Tibial nerve (tissue), 4 donors: ENCODE results near the gene OR5AR1.

Experiments used
- CTCF ChIP-seq, 5 experiments: fragments of 200-600 bp in 3 of 5; fragments of 450-650 bp in 2 of 5; sonication (generic) in 3 of 5; IDR thresholded peaks; one replicate each; pipeline ENCODE4 v1.5.1; 2016 to 2019; ENCODE audit warnings: antibody characterized with exemption in 5 of 5, mild to moderate bottlenecking in 3 of 5, moderate library complexity in 2 of 5
- EP300 ChIP-seq, 2 donors: sonication (generic); formaldehyde crosslinking; IDR thresholded peaks; one replicate each; pipeline ENCODE4 v1.6.1; 2017; ENCODE audit warnings: antibody characterized with exemption in 2 of 2, mild to moderate bottlenecking in 1 of 2
- POLR2A ChIP-seq, 2 donors: fragments of 450-650 bp; IDR thresholded peaks; one replicate each; pipeline ENCODE4 v1.6.1; 2017; ENCODE audit warnings: antibody characterized with exemption in 2 of 2, mild to moderate bottlenecking in 2 of 2, moderate library complexity in 2 of 2

GRCh38 chr11:56625946-56626345 is 37.5 kb upstream of the OR5AR1 start:
- no peak for TF ChIP-seq CTCF (IDR thresholded peaks at IDR 0.05)
- TF ChIP-seq POLR2A (IDR thresholded peaks at IDR 0.05): no peak
- no peak for TF ChIP-seq EP300 (IDR thresholded peaks at IDR 0.05)
